ENCODE data around the gene CEMIP. TPM values are rescaled to one million over a fixed set of nuclear protein-coding genes. Genes with fewer than 3 reads are reported as not detected.

CEMIP gene
- total RNA-seq, 1 donor from 2014 or later, result 5.3 TPM

DNA sequence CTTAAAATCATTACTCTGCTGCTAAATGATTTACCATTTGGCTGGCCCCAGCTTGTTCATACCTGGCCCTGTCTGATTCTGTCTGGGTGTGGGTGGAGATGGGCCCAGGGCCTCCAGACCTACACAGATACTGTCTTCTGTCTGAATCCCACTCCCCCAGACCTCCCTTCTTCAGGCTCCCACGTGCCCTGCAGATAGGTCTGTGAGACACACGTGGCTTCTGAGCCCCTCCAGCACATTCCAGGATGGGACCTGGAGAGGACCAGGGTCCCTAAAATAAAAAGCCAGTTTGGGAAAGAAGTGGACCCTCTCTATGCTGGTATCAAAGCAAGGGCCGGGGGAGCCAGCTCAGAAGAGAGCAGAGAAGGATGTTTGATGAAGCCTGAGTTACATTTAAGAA, 14.6 kb upstream of the CEMIP start:
- no peak overlapping the region for H3K4me3 ChIP-seq (ENCODE audit: low read depth, low read length)
- no peaks in the 10 kb centered on the region for H3K36me3 ChIP-seq (ENCODE audit: control insufficient read depth, insufficient read depth, low read length)
- FAIRE-seq, result no peak
- TF ChIP-seq, protein P1, sequence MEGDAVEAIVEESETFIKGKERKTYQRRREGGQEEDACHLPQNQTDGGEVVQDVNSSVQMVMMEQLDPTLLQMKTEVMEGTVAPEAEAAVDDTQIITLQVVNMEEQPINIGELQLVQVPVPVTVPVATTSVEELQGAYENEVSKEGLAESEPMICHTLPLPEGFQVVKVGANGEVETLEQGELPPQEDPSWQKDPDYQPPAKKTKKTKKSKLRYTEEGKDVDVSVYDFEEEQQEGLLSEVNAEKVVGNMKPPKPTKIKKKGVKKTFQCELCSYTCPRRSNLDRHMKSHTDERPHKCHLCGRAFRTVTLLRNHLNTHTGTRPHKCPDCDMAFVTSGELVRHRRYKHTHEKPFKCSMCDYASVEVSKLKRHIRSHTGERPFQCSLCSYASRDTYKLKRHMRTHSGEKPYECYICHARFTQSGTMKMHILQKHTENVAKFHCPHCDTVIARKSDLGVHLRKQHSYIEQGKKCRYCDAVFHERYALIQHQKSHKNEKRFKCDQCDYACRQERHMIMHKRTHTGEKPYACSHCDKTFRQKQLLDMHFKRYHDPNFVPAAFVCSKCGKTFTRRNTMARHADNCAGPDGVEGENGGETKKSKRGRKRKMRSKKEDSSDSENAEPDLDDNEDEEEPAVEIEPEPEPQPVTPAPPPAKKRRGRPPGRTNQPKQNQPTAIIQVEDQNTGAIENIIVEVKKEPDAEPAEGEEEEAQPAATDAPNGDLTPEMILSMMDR (IDR thresholded peaks at IDR 0.05; ENCODE audit: insufficient read depth, low read length, severe bottlenecking), result no peak
- no peak for DNase-seq (ENCODE audit: low read depth)
- no peaks in the 10 kb centered on the region for H3K27me3 ChIP-seq (ENCODE audit: control insufficient read depth, insufficient read depth, low read length)

GRCh38 chr15:80766275-80766674, 12.9 kb upstream of the CEMIP start:
- FAIRE-seq (no peak), DNase-seq (ENCODE audit: low read depth) (no peak)
- TF ChIP-seq, protein P1 (IDR thresholded peaks at IDR 0.05; ENCODE audit: insufficient read depth, low read length, severe bottlenecking), result no peak
- Histone ChIP-seq H3K36me3 (ENCODE audit: control insufficient read depth, insufficient read depth, low read length) (no peaks in the 10 kb centered on the region), H3K27me3 (ENCODE audit: control insufficient read depth, insufficient read depth, low read length) (no peaks in the 10 kb centered on the region), H3K4me3 (ENCODE audit: low read depth, low read length) (no peak overlapping the region)

- FAIRE-seq, result no peak
- Histone ChIP-seq H3K4me3 (ENCODE audit: low read depth, low read length) (no peak overlapping the region), H3K36me3 (ENCODE audit: control insufficient read depth, insufficient read depth, low read length) (no peaks in the 10 kb centered on the region), H3K27me3 (ENCODE audit: control insufficient read depth, insufficient read depth, low read length) (no peaks in the 10 kb centered on the region)
- TF ChIP-seq, protein P1 (IDR thresholded peaks at IDR 0.05; ENCODE audit: insufficient read depth, low read length, severe bottlenecking), result no peak
- no peak for DNase-seq (ENCODE audit: low read depth)
Measured at GRCh38 chr15:80768158-80768557, 11.0 kb upstream of the CEMIP start.

- FAIRE-seq, result no peak
Measured at GRCh38 chr15:80769153-80769828, 9.9 kb upstream of the CEMIP start.

DNA sequence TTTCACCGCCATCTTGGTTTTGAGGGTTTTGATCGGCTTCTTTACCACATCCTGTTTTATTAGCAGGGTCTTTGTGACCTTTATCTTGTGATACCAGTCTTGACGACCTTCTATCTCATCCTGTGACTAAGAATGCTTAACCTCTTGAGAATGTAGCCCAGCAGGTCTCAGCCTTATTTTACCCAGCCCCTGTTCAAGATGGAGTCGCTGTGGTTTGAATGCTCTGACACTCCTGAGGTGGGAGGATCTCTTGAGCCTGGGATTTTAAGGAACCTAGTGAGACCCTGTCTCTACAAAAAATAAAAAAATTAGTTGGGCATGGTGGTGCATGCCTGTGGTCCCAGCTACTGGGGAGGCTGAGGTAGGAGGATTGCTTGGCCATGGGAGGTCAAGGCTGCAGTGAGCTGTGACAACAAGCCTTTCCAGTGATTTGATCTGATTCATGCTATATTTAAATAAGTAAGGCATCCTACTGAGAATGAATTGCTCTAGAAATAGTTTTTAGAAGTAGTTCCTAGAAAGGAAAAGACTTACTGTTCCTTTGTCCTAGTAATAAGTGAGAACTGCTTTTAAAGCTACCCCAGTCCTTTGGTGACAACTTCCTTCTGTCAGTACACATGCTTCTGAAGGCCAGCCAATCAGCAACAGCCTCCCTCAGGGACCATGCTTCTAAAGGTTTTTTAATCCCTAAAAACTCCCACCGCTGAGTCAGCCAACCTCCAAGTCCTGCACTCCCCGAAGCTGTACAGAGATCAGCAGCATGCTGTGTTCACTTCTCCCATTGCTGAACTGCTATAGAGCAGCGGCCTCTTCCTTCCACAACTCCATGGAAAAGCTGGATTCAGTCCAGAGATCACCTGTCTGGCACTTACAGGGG, 9.1 kb upstream of the CEMIP start:
- Histone ChIP-seq H3K36me3 (ENCODE audit: control insufficient read depth, insufficient read depth, low read length) (no peaks in the 10 kb centered on the region), H3K27me3 (ENCODE audit: control insufficient read depth, insufficient read depth, low read length) (no peaks in the 10 kb centered on the region), H3K4me3 (ENCODE audit: low read depth, low read length) (no peak overlapping the region)
- TF ChIP-seq, protein P1 (IDR thresholded peaks at IDR 0.05; ENCODE audit: insufficient read depth, low read length, severe bottlenecking), result no peak
- no peak for DNase-seq (ENCODE audit: low read depth)
- no peak for FAIRE-seq

More at GRCh38 chr15:80769153-80769828, 9.9 kb upstream of the CEMIP start:
- DNase-seq (ENCODE audit: low read depth), result no peak
- no peaks in the 10 kb centered on the region for H3K27me3 ChIP-seq (ENCODE audit: control insufficient read depth, insufficient read depth, low read length)
- TF ChIP-seq, protein P1 (IDR thresholded peaks at IDR 0.05; ENCODE audit: insufficient read depth, low read length, severe bottlenecking), result no peak
- no peaks in the 10 kb centered on the region for H3K36me3 ChIP-seq (ENCODE audit: control insufficient read depth, insufficient read depth, low read length)
- H3K4me3 ChIP-seq (ENCODE audit: low read depth, low read length), result no peak overlapping the region

All from bronchial epithelial cell (primary cell).